D721Med (cell line): ENCODE results near the gene ANKRD55.

Source experiments
- DNase-seq: peaks from one replicate; pipeline ENCODE4 v3.0.0; 2011; ENCODE audit warnings: low spot score; ENCODE audit not compliant: insufficient read length
- FAIRE-seq: peaks from 2 replicates; lab custom pipeline; 2011; peaks lifted over from hg19 to GRCh38; lab: Jason Lieb, UNC
- TF ChIP-seq, protein P1 (sequence below): IDR thresholded peaks from 2 replicates; pipeline ENCODE4 v1.5.1; 2012; ENCODE audit warnings: mild to moderate bottlenecking, control low read depth; ENCODE audit not compliant: insufficient read depth; ENCODE audit errors: missing control alignments

ANKRD55 gene

DNA sequence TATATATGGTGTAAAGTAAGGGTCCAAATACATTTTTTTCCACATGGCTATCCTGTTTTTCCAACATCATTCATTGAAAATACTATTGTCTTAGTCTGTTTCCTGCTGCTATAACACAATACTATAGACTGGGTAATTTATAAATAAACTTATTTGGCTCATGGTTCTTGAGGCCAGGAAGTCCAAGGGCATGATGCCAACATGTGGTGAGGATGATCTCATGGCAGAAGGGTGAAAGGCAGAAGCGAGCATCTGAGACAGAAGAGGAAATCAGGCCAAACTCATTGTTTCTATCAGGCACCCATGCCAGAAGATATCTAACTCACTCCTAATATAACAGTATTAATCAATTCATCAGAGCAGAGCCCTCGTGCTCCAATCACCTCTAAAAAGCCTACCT is 42.6 kb downstream of the ANKRD55 start:
- TF ChIP-seq, protein P1, sequence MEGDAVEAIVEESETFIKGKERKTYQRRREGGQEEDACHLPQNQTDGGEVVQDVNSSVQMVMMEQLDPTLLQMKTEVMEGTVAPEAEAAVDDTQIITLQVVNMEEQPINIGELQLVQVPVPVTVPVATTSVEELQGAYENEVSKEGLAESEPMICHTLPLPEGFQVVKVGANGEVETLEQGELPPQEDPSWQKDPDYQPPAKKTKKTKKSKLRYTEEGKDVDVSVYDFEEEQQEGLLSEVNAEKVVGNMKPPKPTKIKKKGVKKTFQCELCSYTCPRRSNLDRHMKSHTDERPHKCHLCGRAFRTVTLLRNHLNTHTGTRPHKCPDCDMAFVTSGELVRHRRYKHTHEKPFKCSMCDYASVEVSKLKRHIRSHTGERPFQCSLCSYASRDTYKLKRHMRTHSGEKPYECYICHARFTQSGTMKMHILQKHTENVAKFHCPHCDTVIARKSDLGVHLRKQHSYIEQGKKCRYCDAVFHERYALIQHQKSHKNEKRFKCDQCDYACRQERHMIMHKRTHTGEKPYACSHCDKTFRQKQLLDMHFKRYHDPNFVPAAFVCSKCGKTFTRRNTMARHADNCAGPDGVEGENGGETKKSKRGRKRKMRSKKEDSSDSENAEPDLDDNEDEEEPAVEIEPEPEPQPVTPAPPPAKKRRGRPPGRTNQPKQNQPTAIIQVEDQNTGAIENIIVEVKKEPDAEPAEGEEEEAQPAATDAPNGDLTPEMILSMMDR = no peak
- no peak for DNase-seq
- no peak for FAIRE-seq

DNA sequence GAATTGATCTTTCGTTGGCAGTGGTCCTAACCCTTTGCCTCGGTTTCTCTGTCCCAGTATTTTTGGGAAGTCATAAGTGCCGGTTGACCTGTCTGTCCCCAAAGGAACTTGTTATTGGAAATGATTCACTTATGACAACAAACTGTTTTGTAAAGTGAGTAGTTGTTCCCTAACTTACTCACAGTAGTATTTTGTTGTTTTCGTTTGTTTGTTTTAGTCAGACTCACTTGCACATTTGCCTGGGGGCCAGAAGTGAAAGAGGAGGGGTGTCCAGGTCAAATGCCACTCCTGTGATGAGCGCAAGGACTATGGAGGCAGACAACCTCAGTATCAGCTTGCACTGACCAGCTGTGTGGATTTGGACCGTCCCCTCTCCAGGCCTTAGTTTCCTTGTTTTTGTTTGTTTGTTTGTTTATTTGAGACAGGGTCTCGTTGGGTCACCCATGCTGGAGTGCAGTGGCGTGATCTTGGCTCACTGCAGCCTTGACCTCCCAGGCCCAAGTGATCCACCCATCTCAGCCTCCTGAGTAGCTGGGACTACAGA is 47.3 kb downstream of the ANKRD55 start:
- TF ChIP-seq, protein P1 = no peak
- FAIRE-seq = no peak

DNA sequence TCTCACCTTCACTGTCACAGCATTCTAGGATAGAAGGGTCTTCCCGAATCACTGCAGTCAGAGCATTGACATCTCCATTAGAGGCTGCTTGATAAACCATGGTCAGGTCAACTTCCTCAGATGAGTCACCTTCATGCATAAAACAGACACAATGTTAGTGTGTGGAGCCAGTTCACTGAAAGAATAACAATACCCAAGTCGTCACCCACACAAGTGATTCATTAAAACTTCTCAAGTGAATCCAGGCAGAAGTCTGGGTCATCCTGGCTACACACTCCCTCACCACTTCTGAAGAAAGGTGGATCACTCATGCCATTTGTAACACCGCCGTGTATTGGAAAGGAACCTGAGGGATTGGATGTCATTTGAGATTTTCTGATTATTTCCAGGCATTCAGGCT is 49.6 kb downstream of the ANKRD55 start:
- DNase-seq (no peak), FAIRE-seq (no peak)
- TF ChIP-seq, protein P1 = no peak

More for the DNA sequence above, 47.3 kb downstream of the ANKRD55 start:
- DNase-seq = no peak

DNA sequence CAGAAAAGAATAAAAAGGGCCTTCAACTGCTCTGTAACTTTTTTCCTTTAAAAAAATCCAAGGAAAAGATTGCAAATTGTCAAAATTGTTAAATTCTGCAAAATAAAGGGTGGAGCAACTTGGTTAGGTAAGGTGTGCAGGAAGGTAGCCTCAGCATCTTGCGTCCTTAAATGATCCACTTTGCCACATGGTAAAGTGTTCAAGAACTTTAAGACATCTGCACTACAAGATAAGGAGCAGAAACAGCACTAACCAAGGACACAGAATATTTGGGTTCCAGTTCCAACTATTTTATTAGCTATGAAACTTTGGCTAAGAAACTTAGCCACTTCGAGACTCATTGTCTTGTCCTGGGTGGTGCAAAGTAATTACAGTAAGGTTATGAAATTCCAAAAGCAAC is 53.7 kb downstream of the ANKRD55 start:
- TF ChIP-seq, protein P1 = no peak
- DNase-seq = no peak
- no peak for FAIRE-seq

DNA sequence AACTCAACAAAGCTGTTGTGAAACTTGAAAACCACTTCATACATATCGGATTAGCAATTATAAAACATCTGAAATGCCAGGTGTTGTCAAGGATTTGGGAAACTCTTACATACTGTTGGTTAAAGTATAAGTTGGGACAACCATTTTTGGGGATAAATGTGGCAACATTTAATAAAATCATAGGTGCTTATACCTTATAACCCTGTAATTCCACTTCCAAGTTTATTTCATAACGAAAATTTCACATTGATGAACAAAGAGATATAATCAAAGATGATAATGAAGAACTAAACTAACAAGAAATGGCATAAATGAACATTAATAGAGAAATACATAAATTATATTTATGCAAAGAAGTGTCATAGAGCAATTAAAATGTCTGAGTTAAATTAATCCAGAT is 54.3 kb downstream of the ANKRD55 start:
- TF ChIP-seq, protein P1 = no peak
- FAIRE-seq = no peak
- no peak for DNase-seq

DNA sequence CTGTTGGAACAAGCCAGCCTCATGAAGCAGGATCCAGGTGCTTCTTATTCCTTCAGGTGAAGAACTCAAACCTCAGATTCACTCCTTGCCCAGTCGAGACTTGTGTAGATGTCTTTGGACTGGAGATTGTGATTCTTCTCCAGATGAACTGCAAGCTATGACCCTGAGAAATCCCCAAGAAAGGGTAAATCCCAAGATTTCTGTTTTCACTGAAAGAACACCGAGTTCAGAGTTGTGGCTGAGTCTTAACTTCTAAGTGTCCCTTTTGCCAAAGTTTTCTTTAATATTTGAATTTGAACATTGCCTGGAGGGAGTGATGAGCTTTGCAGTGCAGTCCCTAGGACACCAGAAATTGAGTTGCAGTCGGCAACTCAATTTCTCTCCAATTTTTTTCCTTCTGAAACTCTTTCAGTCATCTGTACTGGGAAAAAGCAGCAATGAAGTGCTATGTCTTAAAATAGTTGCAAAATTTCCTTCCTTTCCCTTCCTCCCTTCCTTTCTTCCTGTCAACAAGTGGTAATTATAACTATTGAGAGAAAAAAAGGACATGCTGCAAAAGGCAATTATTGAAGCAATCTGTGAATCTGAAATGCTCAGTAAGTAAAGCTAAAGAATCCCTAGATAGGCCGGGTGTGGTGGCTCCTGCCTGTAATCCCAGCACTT is 56.1 kb downstream of the ANKRD55 start:
- DNase-seq (no peak), FAIRE-seq (no peak)
- TF ChIP-seq, protein P1 = no peak

DNA sequence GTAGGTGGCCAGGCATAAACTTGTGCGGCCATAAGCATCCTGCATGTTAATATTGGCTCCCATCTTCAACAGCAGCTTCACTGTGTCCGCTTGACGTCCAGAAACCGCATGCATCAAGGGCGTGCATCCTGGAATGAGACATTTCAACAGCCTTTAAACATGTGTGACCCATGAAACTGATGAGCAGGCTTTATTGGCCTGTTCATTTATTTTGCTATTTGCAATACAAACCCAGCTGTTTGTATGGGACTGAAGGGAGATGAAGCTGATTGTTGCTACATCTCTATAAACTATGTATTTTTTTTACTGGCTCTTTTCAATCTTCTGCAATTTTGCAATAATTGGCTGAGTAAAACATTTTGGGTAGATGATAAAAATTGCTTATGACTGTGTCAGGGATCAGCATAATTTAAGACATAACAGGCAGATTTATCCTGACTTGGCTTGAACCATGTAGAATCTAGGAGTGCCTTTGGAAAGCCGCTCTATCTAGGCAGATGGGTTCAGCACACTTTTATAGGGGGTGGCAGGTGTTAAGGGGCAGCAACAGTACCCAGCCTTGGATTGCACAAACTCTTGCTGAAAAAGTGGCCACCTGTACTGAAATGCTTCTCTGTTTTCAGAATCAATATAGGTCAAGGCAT is 56.9 kb downstream of the ANKRD55 start:
- FAIRE-seq = no peak
- no peak for DNase-seq
- TF ChIP-seq, protein P1 = no peak
